HEK293 (cell line): ENCODE measurements around the gene FAM193B.

Source experiments
- CTCF ChIA-PET: fragments of 350-600 bp; formaldehyde crosslinking; extraction: SDS; loops from one replicate; lab custom pipeline; 2021; ENCODE audit warnings: antibody characterized with exemption; lab: Yijun Ruan, JAX
- POLR2A ChIA-PET: fragments of 300-600 bp; formaldehyde crosslinking; extraction: SDS; loops from one replicate; lab custom pipeline; 2020; ENCODE audit warnings: antibody characterized with exemption, inconsistent platforms; lab: Yijun Ruan, JAX
- H3K27ac ChIP-seq: fragments of 200-500 bp; sonication (Bioruptor generic); 2 replicates; pipeline ENCODE4 v1.5.1; 2014; ENCODE audit warnings: low read depth, low read length, control low read depth, inconsistent platforms; ENCODE audit errors: extremely low read depth
- H3K36me3 ChIP-seq, 2 experiments: fragments of 200-500 bp in 1 of 2; sonication (Bioruptor generic) in 1 of 2; 1 replicate in 1 of 2; 2 replicates in 1 of 2; pipeline ENCODE4 v1.5.1; 2014 to 2017; ENCODE audit warnings: inconsistent platforms in 2 of 2, low read length in 2 of 2; ENCODE audit not compliant: control insufficient read depth in 2 of 2, insufficient read depth in 1 of 2
- H3K4me1 ChIP-seq: fragments of 200-500 bp; sonication (Bioruptor generic); 2 replicates; pipeline ENCODE4 v1.5.1; 2014; ENCODE audit warnings: mild to moderate bottlenecking, low read length, inconsistent platforms; ENCODE audit not compliant: control insufficient read depth, insufficient read depth
- H3K4me3 ChIP-seq: 2 replicates; pipeline ENCODE4 v1.5.1; 2011; ENCODE audit warnings: low read depth, mild to moderate bottlenecking, control low read depth, low read length, moderate library complexity
- H3K9me3 ChIP-seq: fragments of 200-500 bp; sonication (Bioruptor generic); 2 replicates; pipeline ENCODE4 v1.5.1; 2014; ENCODE audit warnings: low read depth, low read length, inconsistent platforms; ENCODE audit not compliant: control insufficient read depth, insufficient read depth
- GLIS1 ChIP-seq: fragments of 450-650 bp; formaldehyde crosslinking; IDR thresholded peaks from 2 replicates; pipeline ENCODE4 v1.5.1; 2016; ENCODE audit warnings: missing biosample characterization, missing genetic modification characterization
- HOXA7 ChIP-seq: sonication (generic); formaldehyde crosslinking; IDR thresholded peaks from 2 replicates; pipeline ENCODE4 v1.8.1; 2022; ENCODE audit warnings: missing genetic modification reagents, borderline replicate concordance
- PRDM1 ChIP-seq: fragments of 450-650 bp; formaldehyde crosslinking; IDR thresholded peaks from 2 replicates; pipeline ENCODE4; 2016; ENCODE audit warnings: missing biosample characterization, missing genetic modification characterization
- REST ChIP-seq: fragments of 450-650 bp; formaldehyde crosslinking; IDR thresholded peaks from 2 replicates; pipeline ENCODE4 v1.5.1; 2016; ENCODE audit warnings: missing biosample characterization, missing genetic modification characterization
- YY2 ChIP-seq: fragments of 450-650 bp; formaldehyde crosslinking; IDR thresholded peaks from 2 replicates; pipeline ENCODE4 v1.5.1; 2016; ENCODE audit warnings: missing biosample characterization, missing genetic modification characterization
- ZBTB1 ChIP-seq: fragments of 450-650 bp; formaldehyde crosslinking; IDR thresholded peaks from 2 replicates; pipeline ENCODE4 v1.5.1; 2016; ENCODE audit warnings: missing biosample characterization, missing genetic modification characterization
- ZBTB44 ChIP-seq: fragments of 450-650 bp; IDR thresholded peaks from 2 replicates; pipeline ENCODE4 v1.5.1; 2018; ENCODE audit warnings: missing biosample characterization, mild to moderate bottlenecking, missing genetic modification characterization
- ZNF132 ChIP-seq: fragments of 450-650 bp; formaldehyde crosslinking; IDR thresholded peaks from 2 replicates; pipeline ENCODE4 v1.5.1; 2017; ENCODE audit warnings: missing biosample characterization, missing genetic modification characterization, borderline replicate concordance
- ZNF140 ChIP-seq: fragments of 450-650 bp; formaldehyde crosslinking; IDR thresholded peaks from 2 replicates; pipeline ENCODE4 v1.5.1; 2016; ENCODE audit warnings: missing biosample characterization, missing genetic modification characterization
- ZNF174 ChIP-seq: fragments of 450-650 bp; formaldehyde crosslinking; IDR thresholded peaks from 2 replicates; pipeline ENCODE4 v1.5.0; 2017; ENCODE audit warnings: missing biosample characterization, mild to moderate bottlenecking, missing genetic modification characterization
- ZNF2 ChIP-seq: fragments of 450-650 bp; formaldehyde crosslinking; IDR thresholded peaks from 2 replicates; pipeline ENCODE4 v1.5.1; 2016; ENCODE audit warnings: missing biosample characterization, missing genetic modification characterization
- ZNF223 ChIP-seq: fragments of 450-650 bp; formaldehyde crosslinking; IDR thresholded peaks from 2 replicates; pipeline ENCODE4 v1.5.1; 2016; ENCODE audit warnings: missing biosample characterization, missing genetic modification characterization
- ZNF23 ChIP-seq: fragments of 450-650 bp; formaldehyde crosslinking; IDR thresholded peaks from 2 replicates; pipeline ENCODE4 v1.5.1; 2016; ENCODE audit warnings: missing biosample characterization, missing genetic modification characterization, borderline replicate concordance
- ZNF335 ChIP-seq: fragments of 450-650 bp; formaldehyde crosslinking; conservative IDR thresholded peaks from 2 replicates; pipeline ENCODE4 v1.5.1; 2016; ENCODE audit warnings: missing biosample characterization, missing genetic modification characterization
- ZNF341 ChIP-seq: fragments of 450-650 bp; formaldehyde crosslinking; IDR thresholded peaks from 2 replicates; pipeline ENCODE4; 2016; ENCODE audit warnings: low read depth, missing biosample characterization, missing genetic modification characterization
- ZNF366 ChIP-seq: fragments of 450-650 bp; formaldehyde crosslinking; conservative IDR thresholded peaks from 2 replicates; pipeline ENCODE4 v1.5.1; 2016; ENCODE audit warnings: missing biosample characterization, missing genetic modification characterization
- ZNF404 ChIP-seq: fragments of 450-650 bp; formaldehyde crosslinking; IDR thresholded peaks from 2 replicates; pipeline ENCODE4 v1.5.1; 2017; ENCODE audit warnings: missing biosample characterization, missing genetic modification characterization
- ZNF548 ChIP-seq: fragments of 450-650 bp; formaldehyde crosslinking; IDR thresholded peaks from 2 replicates; pipeline ENCODE4 v1.5.1; 2016; ENCODE audit warnings: missing biosample characterization, missing genetic modification characterization
- ZNF580 ChIP-seq: fragments of 450-650 bp; formaldehyde crosslinking; IDR thresholded peaks from 2 replicates; pipeline ENCODE4 v1.5.1; 2016; ENCODE audit warnings: missing biosample characterization, missing genetic modification characterization
- ZNF600 ChIP-seq: fragments of 450-650 bp; formaldehyde crosslinking; IDR thresholded peaks from 2 replicates; pipeline ENCODE4 v1.5.1; 2016; ENCODE audit warnings: missing biosample characterization, missing genetic modification characterization
- ZNF639 ChIP-seq: fragments of 450-650 bp; formaldehyde crosslinking; IDR thresholded peaks from 2 replicates; pipeline ENCODE4 v1.5.1; 2016; ENCODE audit warnings: missing biosample characterization, missing genetic modification characterization
- ZNF692 ChIP-seq: fragments of 450-650 bp; formaldehyde crosslinking; IDR thresholded peaks from 2 replicates; pipeline ENCODE4 v1.5.1; 2016; ENCODE audit warnings: missing biosample characterization, missing genetic modification characterization

The FAM193B gene

GRCh38 chr5:177548495-177548894 is 5.9 kb downstream of the FAM193B start:
- H3K4me3 ChIP-seq, result no peak overlapping the region
- peaks cover 4 to 49% of the 10 kb centered on the region in 2 experiments; a peak in 1 of 3 replicates for H3K36me3 ChIP-seq
- TF ChIP-seq REST (no peak), ZNF132 (tag by site-specific recombination) (no peak), GLIS1 (peak; percentile 53), YY2 (no peak)
- H3K9me3 ChIP-seq, result no peaks in the 10 kb centered on the region
- peaks cover 3% of the 10 kb centered on the region; the same call in 1 of the 2 replicates for H3K4me1 ChIP-seq
- ChIA-PET POLR2A (interaction anchor here (0.5 to 1.4 kb wide), 2 partner anchors 31 to 122 kb away, joined by 3 to 8 read pairs; partner anchors contain the start of gene DDX41), CTCF (interaction anchor here (1.1 to 1.4 kb wide), 2 partner anchors 13 to 34 kb away, joined by 3 read pairs; no protein-coding TSS in a partner anchor)
- no peak overlapping the region for H3K27ac ChIP-seq

- H3K36me3 ChIP-seq, result peaks cover 4 to 48% of the 10 kb centered on the region in 2 experiments; a peak in 1 of 3 replicates
- H3K4me1 ChIP-seq, result peaks cover 3% of the 10 kb centered on the region; the same call in 1 of the 2 replicates
- H3K9me3 ChIP-seq, result no peaks in the 10 kb centered on the region
- H3K4me3 ChIP-seq, result no peak overlapping the region
- ChIA-PET POLR2A (no interaction called here), CTCF (interaction anchor here (1.1 to 1.4 kb wide), 2 partner anchors 13 to 33 kb away, joined by 3 read pairs; no protein-coding TSS in a partner anchor)
- TF ChIP-seq ZNF140 (tag by site-specific recombination), result no peak
- no peak for TF ChIP-seq HOXA7 (CRISPR knock-in tag)
- no peak for TF ChIP-seq ZBTB1 (tag by site-specific recombination)
- TF ChIP-seq ZNF404, result no peak
- no peak for TF ChIP-seq ZNF341 (tag by site-specific recombination)
- TF ChIP-seq ZNF2, result no peak
- TF ChIP-seq ZNF223 (tag by site-specific recombination), result no peak
- TF ChIP-seq ZBTB44 (tag by site-specific recombination), result no peak
- H3K27ac ChIP-seq, result no peak overlapping the region
These were observed 6.6 kb downstream of the FAM193B start for GRCh38 chr5:177547736-177548135.

GRCh38 chr5:177546258-177546741 is 8.1 kb downstream of the FAM193B start:
- H3K36me3 ChIP-seq, result peaks cover 4 to 44% of the 10 kb centered on the region in 2 experiments; a peak in 1 of 3 replicates
- peaks cover 3% of the 10 kb centered on the region; the same call in 1 of the 2 replicates for H3K4me1 ChIP-seq
- H3K27ac ChIP-seq, result 0 out of 2 replicates have a peak overlapping the region, but pooled peaks have one; percentile 3
- H3K4me3 ChIP-seq, result no peak overlapping the region
- ChIA-PET POLR2A (interaction anchor here (0.9 to 1.1 kb wide), 2 partner anchors 22 to 30 kb away, joined by 3 read pairs; no protein-coding TSS in a partner anchor), CTCF (interaction anchor here (0.7 to 1.4 kb wide), 5 partner anchors 8 to 45 kb away, joined by 3 to 6 read pairs (median 3); no protein-coding TSS in a partner anchor)
- no peaks in the 10 kb centered on the region for H3K9me3 ChIP-seq
- TF ChIP-seq ZNF580 (tag by site-specific recombination), result no peak
- TF ChIP-seq ZNF692 (tag by site-specific recombination), result peak; percentile 34; the same call in 1 of the 2 replicates
- TF ChIP-seq PRDM1 (tag by site-specific recombination), result peak; percentile 74
- TF ChIP-seq ZNF174 (tag by site-specific recombination), result no peak
- TF ChIP-seq ZNF366 (tag by site-specific recombination), result peak; percentile 45; the same call in 1 of the 2 replicates
- no peak for TF ChIP-seq ZNF23 (tag by site-specific recombination)
- peak; percentile 92 for TF ChIP-seq ZNF600 (tag by site-specific recombination)
- TF ChIP-seq GLIS1, result peak; percentile 82
- TF ChIP-seq ZNF639, result 0 out of 2 replicates have a peak, but pooled peaks have one; percentile 22
- 0 out of 2 replicates have a peak, but pooled peaks have one; percentile 7 for TF ChIP-seq ZNF335 (tag by site-specific recombination)
- no peak for TF ChIP-seq ZNF548 (tag by site-specific recombination)
